G401 (cell line): Measurements from ENCODE around the gene HSD17B12. TPM values are rescaled to one million over a fixed set of nuclear protein-coding genes. Genes with fewer than 3 reads are reported as not detected.
A peak's percentile ranks its signal among the peaks of the same experiment; 100 is the strongest.

Experiments
- DNase-seq: peaks from one replicate; pipeline ENCODE4 v3.0.0-alpha.2; 2015; ENCODE audit warnings: low spot score
- in situ Hi-C: cut with HindIII; loops from 2 replicates; pipeline ENCODE4 v1.10.0; 2016; ENCODE audit warnings: low sequenced_read_pairs, mixed read lengths
- total RNA-seq: library from RNA; depleted of rRNA; stranded (reverse); fragments of >200 nt; shearing (Covaris generic); gene quantifications from 2 replicates; pipeline ENCODE4 v1.2.3, GENCODE V29; 2014

HSD17B12 gene
- total RNA-seq, 1 experiment from 2014 or later, result 54.0 TPM

DNA sequence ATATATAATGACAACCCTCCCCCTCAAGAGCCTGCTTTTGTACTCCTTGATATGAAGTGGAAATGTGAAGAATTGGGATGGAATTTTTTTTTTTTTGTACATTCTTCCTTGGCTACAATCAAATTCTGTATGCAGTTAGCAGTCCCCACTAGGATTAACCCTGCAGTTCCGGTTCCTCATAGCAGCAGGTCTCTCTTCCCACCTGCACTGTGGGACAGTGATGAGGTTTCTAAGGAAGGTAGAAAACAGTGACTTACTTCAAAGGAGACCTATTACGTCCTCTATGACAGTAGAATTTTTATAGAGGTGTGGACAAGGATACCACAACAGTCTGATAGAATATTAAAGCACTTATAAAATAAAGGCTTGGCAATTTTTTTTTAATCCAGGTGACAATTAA is 153.7 kb downstream of the HSD17B12 start:
- in situ Hi-C loops, result no loop called here
- DNase-seq, result peak; percentile 75

DNA sequence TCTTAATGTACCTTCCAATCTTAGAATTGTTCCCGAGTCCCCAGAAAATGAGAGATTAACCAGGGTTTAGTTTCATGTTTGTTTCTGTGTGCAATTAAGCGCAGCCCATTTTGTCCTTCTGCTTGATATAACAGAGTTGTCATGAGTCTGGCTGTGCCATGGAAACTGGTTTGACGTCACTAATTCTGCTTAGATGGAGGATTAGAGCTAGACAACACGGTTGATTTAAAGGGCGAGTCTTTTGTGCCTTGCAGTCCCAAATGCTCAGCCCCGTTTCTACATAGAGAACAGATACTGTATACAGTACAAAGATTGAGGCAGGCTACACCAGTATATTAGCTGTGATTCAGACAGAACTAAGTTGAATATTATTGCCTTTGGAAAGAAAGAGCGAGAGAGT is 154.6 kb downstream of the HSD17B12 start:
- in situ Hi-C loops, result no loop called here
- DNase-seq, result peak; percentile 90

DNA sequence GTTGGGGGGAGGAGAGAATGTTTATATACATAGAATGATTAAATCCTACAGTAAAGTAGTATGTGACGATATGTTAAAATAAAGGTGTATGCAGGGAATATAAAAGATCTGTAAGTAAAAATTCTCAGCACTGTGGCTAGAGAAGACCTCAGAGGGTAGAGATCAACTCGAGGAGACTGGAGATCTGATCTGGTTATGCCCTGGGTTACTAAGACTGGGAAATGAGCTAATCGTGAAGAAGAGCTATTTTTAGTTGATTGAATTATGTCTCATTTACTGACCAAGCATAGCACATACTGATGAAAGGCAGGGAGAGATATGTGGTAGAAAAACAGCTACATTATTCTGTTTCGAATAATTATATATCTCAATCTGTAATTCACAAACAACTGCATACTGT is 157.3 kb downstream of the HSD17B12 start:
- DNase-seq, result peak; percentile 34
- in situ Hi-C loops, result no loop called here

DNA sequence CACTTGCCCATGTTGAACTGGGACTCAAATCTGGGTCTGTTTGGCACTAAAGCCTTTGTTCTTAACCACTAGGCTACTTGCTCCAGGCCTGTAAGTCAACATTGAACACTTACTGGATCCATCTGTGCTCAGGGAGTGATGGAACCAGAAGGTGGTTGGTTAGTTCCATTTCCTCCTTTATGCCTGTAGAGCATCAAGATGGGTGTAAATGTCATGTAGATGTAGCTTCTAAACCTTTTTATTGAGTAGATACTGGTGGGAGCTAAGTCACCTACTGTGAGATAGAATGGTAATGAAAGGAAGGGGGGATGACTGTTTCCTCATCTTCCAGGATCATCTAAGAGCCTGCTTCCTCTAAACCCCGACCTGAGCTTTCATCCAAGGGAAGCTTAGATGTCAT is 161.5 kb downstream of the HSD17B12 start:
- DNase-seq, result no peak
- in situ Hi-C loops, result no loop called here

DNA sequence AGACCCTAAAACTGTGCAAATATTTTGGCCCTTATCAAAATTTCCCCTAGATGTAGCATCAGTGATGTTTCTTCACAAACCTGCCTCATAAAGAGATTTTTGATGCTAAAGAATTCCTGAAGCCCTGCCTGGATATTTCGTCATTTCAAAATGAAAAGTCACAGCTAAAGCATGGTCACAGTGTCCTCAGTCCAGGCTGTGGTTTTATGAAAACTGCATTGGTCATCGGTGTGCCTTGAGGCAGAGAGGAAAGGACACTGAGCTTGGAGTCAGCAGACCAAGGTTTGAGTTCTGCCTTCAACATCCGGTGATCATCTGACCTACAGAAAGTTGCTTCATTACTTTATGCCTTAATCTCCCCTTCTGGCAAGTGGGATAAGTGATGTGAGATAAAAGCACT is 165.3 kb downstream of the HSD17B12 start:
- in situ Hi-C loops, result no loop called here
- no peak for DNase-seq

DNA sequence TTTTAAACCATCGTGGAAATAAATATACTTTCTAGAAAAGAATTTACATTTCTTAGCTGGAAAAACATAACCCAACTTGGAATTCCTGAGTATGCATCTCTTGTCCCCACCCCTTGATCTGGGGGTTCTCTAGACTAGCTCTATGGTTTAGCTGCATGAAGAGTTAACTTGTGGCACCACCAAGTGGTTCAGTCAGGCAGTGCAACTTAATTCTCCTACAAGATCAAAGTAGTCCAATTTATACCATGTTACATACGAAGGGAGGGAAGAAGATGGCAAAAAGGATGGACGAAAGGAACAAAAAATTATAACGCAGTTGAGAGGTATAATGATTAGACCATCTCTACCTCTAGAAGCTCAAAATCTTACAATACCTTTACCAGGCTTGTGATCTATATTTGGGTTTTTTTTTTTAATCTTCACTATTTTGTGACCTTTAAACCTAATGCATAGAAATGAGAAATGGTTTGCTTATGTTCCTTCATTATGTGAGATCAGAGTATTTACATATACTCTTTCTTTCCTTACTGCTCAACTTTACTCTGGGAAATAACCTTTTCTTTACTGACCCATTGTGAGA is 171.6 kb downstream of the HSD17B12 start:
- peak; percentile 87 for DNase-seq
- in situ Hi-C loops, result no loop called here

DNA sequence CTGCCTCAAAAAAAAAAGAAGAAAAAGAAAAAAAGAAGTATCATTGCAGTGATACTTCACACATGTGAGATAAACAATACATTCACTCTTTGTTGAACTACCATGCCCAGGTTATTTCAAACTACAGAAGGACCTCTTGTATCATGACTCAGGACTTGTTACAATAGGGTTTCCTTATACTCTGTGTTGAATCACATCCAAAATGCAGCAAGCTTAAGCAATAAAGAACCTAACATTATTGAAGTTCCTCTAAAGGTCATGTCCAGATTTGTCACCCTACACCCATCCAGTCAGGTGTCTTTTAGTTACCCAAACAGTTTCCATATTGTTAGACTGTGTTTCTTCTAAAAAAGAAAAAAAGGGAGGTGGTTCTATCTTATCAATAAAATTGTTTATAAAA is 173.2 kb downstream of the HSD17B12 start:
- in situ Hi-C loops, result no loop called here
- no peak for DNase-seq

DNA sequence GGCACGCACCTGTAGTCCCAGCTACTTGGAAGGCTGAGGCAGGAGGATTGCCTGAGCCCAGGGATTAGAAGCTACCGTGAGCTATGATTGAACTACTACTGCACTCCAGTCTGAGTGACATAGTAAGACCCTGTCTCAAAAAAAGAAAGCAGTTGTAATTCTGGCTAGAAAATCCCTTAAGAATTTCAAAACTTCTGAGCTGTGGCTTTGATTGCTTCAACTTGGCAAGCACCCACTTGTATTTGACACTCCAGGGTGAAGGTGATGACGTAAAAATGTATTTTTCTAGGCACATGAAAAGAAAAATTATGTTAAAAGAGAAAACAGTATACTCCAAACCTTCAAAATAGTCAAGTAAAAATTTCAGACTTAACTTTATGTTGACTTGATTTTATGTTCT is 176.5 kb downstream of the HSD17B12 start:
- in situ Hi-C loops, result no loop called here
- DNase-seq, result no peak

DNA sequence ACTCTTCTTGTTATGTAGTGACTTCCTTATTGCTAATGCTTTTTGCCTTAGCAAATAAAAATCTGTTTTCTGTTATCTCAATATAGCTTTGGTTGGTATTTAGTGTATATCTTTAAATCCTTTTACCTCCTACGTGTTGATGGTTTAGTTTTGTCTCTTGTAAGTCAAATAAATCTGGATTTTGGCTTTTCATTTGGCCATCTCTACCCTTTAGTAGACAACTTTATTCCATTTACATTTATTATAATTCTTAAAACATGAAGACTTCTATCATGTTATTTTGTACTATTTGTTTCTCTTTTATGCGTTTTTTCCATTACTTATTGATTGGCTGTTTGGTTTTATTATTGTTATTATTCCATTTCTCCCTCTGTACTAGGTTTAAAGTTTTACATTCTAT is 180.6 kb downstream of the HSD17B12 start:
- no peak for DNase-seq
- in situ Hi-C loops, result no loop called here

DNA sequence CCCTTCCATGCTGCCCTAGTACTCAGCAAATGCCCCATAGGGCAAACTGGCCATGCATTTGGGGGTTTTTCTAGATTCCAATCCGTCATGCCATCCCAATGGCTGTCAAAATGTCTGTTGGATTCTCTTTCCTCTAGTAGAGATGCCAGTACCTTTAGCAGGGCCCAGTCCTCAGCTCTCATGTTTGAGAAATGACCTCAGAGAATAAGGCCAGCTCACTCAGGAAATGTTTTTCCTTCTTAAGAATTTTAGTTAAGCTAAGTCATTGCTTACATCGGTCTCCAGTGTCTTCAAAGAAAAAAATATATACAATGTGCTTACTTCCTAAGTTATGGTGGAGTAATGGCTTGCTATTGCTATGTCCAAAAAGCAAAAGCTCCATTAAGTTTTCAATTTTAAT is 186.0 kb downstream of the HSD17B12 start:
- in situ Hi-C loops, result no loop called here

DNA sequence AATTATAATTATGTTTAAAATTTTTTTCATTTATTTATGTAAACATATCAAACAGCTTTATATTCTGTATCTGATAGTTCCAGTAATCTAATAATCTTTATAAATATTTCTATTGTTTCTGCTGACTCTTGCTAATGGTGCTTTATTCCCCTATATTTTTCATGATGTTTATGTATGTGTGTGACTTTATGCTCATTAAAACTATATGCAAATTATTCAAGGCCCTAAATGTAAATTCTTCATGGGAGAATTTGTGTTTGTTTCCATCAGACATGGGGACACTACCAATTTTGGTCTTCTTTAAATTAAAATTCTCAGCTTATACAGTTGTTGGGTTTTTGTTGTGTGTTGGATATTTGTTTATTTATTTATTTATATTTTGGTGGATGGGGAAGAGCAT is 186.4 kb downstream of the HSD17B12 start:
- in situ Hi-C loops, result no loop called here
- no peak for DNase-seq

More for the DNA sequence above, 186.0 kb downstream of the HSD17B12 start:
- no peak for DNase-seq

DNA sequence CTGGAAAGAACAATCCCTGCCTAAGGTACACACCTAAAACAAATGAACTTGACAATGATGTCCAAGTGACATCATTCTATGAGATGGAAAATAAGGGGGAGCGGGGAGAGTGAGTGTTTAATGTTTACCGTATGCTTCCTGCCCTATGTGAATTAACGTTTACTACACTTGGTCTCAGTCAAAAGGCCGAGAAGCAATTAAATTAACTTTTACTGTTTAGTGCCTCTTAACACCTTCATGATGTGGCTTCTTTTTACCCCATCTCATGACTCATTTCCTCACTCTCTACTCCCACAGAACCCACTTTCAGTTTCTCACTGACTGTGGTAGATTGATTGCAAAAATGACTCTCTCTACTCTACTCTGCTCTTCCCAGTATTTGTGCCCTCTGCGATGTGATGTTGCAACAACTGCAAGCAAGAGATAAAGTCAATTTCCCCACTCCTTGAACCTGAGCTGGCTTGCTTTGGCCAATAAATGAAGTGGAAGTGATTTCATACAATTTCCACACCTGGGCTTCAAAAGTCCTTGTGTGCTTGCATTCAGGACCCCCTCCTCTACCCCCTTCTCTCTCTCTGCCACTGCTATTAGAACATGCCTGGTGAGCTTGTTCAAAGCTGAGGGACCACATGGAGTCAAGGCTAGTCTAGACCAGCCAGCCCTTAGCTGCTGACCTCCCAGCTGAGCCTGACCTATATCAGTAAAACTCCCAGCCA is 188.5 kb downstream of the HSD17B12 start:
- DNase-seq, result no peak
- in situ Hi-C loops, result no loop called here

DNA sequence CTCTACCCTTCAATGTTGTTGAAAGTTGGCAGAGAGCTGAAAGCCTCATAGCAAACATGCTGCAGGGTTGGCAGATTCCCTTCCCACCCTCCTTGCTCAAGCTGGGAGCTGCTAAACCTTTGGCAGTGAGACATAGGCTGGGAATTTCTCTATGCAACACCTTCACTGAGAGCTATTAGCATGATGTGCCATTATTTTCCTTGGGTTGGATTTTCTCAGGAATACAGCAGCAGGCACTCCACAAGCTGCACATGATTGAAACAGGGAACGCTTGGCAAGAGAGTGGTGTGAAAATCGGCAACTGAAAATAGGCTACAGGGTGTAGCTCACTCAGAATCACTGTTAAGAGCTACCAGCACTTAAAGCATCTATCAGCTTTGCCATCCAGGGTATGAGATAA is 190.5 kb downstream of the HSD17B12 start:
- peak; percentile 94 for DNase-seq
- in situ Hi-C loops, result no loop called here

DNA sequence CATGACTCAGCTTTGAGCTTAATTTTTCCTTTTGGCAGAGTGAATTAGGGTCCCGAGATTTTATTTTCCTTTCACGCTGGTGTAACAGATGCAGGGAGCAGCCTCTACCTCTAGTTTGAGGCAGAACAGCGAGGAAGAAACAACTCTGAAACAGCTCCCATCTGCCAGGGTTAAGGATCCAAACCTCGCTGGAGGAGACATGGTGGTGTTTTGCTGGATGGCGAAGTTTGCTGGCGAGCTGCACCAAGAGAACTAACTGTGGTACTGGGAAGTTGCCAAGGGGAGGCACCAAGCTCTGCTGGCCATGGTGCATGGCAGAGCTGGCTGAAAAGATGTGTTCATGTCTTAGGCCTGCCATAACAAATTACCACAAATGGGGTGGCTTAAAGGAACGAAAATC is 192.5 kb downstream of the HSD17B12 start:
- no peak for DNase-seq
- in situ Hi-C loops, result no loop called here

DNA sequence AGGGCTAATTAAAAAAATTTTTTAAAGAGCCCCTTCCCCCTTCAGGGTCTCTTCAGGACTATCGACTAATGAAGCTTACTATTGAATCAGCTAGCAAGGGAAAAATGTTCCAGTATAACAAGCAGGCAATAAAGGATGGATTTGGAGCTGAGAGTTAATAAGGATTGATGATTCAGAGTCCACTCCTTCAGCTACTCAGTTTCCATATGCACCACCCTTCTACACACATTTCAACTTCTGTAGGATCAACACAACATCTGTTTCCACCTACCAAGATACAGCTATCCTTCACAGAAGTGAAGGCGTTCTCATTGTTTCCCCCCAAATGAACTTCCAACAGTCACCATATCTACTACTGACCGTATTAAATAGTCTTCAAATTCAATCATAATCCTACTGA is 193.5 kb downstream of the HSD17B12 start:
- in situ Hi-C loops, result no loop called here

DNA sequence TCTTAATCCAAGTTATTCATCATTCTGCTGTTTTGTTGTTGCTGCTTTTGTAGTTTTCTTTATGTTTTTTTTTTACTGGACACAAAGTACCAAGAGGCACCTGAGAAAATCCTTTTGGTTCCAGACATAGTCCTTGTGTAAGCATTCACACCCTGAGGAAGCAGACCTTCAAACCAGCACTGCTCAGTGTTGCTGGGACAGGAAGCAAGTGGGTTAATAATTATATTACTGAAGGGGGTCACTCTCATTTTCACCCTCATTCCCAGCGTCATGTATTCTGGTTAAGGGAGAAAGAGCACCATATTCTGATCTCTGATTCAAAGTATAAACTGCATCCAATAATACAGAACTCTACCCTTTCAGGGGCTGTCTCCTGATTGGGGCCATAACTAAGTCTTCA is 194.2 kb downstream of the HSD17B12 start:
- in situ Hi-C loops, result no loop called here
- DNase-seq, result no peak

More for the DNA sequence above, 193.5 kb downstream of the HSD17B12 start:
- no peak for DNase-seq

DNA sequence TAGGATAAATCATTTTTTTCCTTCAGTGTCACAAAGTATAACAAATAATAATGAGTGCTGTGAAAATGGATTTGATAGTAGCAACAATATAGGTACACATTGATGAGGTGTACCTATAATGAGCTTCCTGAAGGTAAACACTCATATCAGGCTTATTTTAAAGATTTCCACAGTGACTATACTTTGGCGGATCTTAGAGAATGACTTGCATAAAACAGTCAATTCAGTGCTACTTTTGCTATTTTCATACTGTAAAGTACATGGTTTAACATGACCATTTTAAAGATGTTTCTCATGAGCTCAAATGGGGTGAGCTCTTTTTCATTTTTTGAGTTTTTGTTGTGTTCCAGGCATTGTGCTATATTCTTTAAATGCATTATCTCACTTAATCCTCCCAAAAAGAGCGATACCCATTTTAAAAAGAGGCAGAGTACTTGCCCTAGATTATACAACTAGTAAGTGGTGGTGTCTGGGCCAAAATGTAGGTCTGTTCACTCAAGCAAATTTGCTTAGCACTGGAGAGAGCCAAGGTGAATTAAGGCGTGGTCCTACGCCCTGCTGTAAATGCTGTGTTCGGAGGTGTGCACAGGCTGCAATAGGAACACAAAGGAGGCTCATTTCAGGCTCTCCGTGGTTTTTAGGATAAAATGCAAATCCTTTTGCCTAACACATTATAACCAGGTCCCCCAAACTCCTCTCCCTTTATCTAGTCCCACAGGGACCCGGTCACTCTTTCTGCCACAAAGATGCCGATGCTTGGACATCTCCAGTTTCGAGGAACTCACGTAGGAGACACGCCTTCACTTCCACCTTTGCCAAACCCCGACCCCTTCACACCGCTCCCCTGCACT is 199.5 kb downstream of the HSD17B12 start:
- in situ Hi-C loops, result no loop called here
- DNase-seq, result no peak

DNA sequence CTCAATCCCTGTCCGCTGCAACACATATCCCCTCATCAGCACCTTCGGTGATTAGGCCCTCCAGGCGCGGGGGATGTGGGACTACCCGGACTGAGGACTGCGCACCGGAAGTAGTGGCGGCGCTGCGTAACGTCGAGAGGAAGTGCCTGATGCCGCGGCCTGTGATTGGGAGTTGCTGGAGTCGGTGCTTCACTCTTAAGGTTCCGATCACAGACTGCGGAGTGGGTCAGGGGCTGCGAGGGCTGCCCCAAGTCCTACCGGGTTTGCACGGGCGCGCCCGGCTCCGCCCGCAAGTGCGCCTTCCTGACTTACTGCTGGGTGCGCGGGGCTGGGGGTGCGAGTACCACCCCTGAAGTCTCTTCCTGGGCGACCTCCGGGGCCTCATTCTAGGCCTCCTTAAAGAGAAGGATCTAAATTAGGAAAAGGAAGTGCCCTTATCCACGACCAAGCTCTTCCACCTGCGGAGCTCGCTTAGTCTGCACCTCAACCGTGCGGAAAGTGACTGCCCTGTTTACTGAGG is 200.2 kb downstream of the HSD17B12 start, which contains the start of gene ALKBH3:
ALKBH3 (plus strand) TSS at position 192 of the 520 bp plus-strand sequence. CDS start 1,822 bp downstream, outside the sequence.
- DNase-seq, result peak; percentile 93
- in situ Hi-C loops, result no loop called here

DNA sequence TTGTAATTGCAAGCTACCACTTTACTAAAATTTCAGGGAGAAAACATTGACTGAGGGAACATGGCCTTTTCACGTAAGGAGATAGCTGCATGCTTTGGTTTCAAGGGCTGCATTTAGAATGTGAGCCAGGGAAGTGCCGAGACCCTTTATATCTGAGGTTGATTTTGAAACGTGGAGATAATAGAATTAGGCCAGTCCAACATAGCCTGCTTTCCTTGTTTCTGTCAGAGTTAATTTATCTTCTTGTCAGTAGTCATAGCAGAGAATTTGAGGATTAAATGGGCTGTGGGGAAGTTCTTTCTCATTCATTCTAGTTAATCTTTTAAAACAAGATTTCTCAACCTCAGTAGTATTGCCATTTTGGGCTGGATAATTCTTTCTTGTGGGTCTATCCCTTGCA is 212.3 kb downstream of the HSD17B12 start:
- in situ Hi-C loops, result no loop called here
- no peak for DNase-seq

DNA sequence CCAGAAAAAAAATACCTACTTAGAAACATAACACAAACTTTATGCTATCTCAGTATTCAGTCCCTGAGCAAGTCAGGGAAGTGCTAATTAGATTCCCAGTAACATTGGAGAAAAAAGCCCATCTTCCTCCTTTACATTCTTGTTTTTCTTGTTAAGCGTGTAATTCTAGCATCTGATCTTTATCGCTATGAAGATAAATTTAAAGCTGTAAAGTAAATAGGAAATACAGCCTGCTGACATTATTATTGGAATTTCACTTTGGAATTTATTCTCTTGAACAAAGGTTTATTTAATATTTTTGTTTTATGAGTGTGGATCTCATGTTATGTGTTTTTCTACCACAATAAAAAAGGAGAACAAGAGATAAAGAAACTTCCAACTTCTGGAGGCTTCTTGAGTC is 214.0 kb downstream of the HSD17B12 start:
- no peak for DNase-seq
- in situ Hi-C loops, result no loop called here
